GM21515 (cell line): Measurements from ENCODE around the gene GFOD2.

Experiments
- ATAC-seq: cut with Tn5 transposase; IDR thresholded peaks from one replicate; pipeline ENCODE4 v1.9.1; 2021; ENCODE audit not compliant: unreplicated experiment

GFOD2 gene

DNA sequence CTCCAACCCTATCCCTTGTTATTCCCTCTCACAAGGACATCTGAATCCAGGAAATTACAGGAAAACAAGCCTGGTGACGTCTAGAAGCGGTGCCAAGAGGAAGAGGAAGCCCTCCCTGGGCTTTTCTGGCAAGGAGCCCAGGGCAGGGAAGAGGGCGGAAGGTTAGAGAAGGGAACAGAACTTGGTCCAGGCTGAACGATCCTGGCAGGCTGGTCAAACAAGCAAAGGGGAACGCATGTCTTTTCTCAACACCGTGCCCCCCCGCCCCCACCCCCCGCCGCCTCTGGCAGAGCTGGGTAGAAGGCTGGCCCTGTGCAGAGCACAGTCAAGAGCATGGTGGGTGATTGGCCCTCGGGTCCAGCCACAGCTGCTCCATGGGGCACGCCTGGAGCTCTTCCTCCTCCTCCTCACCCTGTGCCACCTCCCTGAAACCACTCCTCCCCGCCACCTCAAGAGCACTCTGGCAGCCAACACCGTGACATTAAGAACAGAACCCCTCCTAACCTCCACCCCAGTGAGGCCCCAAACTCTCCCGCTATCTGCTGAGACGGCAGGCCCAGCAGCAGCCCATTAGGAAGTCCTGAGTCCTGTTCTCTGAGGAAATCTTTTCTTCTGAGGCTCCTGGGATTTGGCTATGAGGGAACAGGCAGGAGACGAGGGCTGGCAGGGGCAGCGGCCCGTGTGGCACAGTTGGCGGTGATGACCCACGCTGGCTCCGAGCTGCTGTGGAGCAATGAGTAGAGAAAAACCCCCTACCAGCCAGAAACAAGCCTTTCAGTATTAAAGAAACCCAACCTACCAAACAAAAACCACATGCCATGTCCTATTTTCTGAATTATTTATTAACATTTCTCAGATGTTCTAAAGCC lies 45.2 kb downstream of the GFOD2 start:
- ATAC-seq: no peak

DNA sequence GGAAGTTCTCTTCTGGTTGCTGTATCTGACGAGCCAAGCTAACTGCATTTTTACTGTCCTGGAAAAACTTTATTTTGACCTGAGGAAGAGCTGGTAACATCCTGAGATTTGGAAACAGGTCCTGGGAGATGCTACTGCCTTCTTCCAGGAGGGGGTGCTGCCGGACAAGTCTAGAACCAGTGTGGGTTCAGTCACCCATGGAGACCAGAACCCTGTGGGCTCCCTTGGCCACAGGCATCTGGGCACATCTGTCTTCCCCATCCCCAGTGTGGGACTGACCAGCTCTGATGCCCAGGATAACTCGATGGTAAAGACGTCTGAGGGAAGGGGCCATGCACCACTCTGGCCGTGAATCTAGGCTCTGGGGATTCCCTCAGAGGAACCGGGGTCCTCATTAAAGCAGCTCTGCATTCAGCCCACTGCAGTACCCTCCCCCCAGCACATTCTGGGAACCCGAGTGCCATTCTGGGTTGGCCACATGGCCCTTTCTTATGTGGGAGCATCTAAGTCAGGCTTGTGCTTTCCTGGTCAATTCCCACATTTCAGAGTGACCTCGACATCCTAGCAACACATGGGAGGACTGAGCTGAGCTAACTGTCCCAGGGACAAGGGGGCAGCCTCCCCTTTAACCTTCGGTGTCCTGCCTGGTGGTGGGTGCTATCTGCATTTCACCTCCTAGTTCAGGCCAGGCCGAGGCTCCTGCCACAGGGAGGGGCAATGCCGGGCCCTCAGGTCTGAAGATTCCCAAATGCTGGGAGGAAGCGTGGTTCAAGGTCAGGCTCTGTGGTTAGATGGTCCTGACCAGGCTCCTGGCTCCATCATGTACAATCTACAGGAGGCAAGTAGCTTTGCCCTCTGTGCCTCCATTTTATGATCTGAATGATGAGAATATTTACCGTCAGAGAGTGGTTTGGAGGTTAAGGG lies 46.1 kb downstream of the GFOD2 start:
- ATAC-seq: no peak

DNA sequence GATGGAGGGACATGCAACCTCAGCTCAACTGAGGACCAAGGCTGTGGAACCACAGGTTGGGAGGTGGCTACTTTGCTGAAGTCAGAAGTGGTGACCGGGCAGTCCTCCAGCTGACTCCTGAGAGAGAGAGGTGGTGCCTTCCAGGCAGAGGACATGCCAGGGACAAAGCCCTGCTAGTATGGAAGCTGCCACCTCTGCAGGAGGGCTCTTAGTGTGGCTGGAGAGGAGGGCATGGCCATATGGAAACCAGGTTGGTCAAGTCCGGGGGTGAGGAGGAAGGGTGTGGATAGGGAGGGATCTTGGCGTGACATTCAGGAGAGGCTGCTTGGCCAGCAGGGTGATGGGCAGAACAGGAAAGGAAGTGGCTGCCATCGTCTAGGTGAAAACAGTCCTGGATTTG lies 46.8 kb downstream of the GFOD2 start:
- ATAC-seq: no peak

DNA sequence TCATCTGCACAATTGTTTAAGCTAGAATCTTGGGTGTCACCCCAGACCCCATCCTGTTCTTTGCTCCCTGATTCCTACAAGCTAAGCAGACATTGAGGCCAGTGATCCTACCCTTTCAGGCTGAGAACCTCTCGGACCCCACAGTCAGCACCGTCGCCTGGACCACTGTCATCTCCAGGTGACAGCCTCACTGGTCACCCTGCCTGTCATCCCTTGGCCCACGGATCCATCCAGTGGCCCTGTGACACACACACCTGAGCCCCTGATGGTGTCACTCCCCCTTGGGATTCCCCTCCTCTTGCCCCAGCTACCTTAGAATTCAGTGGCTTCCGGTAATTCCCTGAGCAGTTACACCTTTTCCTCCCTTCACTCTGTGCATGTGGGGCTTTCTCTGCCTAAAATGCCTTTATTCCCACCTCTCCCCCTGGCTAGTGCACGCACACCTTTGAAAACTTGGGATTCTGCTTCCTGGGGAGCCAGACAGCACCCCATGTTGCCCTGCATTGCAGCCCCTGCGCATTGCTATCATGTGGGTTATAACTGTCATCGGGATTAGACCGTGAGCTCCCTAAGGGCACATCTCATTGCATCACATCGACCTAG lies 49.5 kb downstream of the GFOD2 start:
- ATAC-seq: no peak

DNA sequence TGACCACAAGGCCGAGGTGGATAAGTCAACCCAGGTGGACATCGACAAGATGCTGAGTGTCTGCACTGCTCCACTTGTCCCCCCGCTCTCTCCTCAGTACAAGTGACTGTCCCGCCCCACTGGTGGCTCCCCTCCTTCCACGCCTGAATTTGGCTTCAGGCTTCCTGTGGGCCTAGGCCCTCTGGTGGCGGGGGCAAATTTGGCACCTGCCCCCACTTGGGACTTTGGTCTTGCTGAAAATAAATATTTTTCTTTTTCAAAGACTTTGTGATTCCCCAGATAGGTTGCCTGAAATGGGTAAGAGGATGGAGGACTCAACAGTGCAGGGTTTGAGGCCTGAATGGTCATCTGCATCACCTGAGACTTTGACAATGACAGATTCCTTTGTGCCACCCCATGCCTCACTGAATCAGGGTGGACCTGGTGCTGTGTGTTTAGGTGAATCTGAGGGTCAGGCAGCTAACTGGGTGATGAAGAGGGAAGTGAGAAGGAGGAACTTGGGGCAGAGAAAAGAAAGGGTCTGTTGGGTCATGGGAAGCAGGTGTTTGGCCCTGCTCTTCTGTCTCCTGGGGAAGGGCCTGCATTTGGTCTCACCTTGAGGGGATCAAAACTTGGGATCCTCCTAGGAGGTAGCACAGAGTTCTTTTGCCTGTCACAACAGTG lies 50.5 kb downstream of the GFOD2 start:
- no peak for ATAC-seq

DNA sequence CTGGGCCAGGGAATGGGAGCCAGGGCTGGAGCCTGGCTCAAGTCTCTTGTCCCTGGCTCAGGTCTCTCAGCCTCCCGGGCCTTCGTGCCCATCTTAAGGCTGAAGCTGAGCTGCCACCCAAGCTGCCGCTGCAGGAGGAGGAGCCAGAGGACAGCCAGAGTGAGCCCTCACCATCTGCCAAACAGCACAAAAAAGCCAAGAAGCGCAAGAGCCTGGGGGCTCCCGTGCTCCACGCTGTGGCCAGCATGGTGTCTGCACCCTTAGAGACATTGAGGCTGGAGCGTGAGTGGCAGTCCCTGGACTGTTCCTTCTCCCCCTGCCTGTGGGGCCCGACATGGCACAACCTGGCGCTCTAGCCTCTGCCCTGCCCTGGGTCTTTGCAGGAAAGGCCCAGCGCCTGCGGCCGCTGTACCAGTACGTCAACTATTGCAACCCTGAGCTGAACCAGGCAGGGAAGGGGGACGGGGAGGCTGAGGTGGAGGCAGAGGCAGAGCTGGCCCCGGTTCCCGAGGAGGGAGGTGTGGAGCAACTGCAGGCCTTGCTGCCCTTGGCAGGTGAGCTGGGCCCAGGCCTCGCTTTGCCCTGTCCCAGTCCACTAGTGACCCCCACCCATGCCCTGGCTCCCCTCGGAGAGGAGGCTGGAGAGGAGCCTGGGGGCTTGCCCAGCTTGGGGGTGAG lies 51.2 kb downstream of the GFOD2 start:
- ATAC-seq: peak; percentile 47

DNA sequence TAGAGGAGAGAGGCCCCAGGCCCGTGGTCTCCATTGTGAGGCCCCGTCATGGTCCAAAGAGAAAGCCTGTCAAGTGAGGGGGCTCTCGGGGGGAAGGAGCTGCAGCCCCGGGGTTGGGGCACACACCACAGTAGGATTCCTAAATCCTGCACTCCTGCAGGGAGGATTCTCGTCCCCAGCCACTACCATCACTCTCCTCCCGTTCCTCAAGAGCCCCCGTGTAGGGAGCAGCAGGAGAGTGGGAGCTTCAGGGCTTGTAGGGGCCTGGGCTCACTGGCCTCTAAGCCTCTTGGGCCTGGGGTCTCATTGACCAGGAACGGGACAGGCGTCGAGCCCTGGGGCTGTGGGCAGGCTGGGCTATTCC lies 51.7 kb downstream of the GFOD2 start:
- ATAC-seq: no peak

DNA sequence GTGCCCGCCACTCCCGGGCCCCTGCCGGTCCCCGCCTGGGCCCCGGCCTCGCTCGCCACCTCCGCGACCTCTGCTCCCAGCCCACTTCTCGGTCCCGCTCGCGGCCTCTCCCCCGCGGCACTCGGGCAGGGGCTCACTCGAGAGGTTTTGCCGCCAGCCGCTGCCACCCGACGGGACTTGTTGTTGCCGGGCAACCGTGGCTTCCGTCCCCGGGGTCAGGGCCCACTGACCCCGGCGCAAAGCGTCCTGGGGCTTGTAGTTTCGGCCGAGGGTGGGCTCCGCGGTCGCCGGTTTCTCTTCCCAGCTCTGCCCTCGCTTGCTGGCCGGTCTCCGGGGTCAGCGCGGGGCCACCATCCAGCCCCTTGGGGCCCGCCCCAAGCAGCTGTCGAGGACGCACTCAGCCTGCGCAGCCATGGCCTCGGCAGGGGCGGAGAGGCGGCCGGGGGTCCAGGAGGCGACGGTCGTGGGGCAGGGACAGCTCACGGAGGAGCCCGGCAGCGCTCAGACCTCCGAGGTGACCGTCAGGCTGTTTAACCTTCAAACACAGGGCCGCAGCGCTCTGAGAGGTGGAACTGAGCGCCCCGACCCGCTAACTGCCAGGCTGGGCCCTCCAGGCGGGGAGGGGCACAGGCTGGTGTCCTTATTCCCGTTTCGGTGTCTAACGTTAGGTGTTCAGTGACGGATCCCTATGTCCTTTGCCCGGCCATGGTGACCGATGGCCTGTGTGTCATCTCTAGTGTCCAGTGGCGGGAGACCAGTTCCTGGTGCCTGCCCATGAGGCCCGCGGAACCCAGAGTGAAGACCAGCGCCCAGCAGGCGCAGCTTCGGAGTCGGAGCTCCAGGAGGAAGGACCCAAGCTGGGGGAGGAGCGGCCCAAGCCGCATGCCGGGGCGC lies 52.3 kb downstream of the GFOD2 start, which contains the start of the genes C16orf86 and ENKD1:
TSS of gene C16orf86 (plus strand) at position 256 of the 894 bp plus-strand sequence. CDS start at position 413, 157 bp downstream.
TSS of gene ENKD1 (minus strand) at position 192 of the 894 bp plus-strand sequence. CDS start 308 bp downstream, outside the sequence.
- peak; percentile 64 for ATAC-seq

DNA sequence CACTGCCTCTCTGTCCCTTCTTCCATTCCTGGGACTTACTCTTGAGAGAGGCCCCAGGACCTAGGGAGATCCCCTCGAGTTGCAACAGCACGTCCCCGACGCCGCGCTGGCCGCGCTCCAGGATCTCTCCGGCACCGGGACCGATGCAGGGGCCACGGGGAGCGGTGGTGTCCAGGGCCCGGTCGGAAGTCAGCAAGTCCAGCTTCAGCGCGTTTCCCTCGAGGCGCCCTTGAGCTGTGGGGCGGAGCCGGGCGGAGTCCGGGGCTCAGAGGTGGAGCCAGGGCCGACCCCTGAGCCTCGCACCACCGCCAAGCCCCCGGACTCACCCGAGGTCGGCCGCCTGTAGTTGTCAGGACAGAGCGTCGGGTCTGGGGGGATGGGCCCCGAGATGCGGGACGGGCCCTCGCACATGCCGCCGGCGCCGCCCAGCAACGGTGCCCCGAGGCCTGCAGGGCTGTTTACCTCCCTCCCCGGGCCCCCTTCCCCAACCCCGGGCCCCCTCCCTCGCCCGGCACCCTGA lies 53.0 kb downstream of the GFOD2 start:
- no peak for ATAC-seq

DNA sequence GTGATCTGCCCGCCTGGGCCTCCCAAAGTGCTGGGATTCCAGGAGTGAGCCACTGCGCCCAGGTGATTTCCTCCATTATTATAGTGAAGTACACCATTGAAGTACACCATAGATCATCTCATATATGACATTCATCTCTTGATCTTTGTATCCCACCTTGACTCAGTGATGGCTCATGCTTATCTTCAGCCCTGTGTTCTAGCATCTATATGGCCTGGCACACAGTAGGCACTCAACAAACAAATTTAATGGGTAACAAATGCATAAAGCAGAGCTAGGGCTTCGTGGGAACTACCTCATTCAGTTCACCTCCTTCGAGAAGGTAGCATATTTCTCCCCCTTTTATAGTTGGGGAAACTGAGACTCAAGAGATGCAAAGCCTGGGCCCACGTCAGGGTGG lies 53.5 kb downstream of the GFOD2 start:
- ATAC-seq: no peak

DNA sequence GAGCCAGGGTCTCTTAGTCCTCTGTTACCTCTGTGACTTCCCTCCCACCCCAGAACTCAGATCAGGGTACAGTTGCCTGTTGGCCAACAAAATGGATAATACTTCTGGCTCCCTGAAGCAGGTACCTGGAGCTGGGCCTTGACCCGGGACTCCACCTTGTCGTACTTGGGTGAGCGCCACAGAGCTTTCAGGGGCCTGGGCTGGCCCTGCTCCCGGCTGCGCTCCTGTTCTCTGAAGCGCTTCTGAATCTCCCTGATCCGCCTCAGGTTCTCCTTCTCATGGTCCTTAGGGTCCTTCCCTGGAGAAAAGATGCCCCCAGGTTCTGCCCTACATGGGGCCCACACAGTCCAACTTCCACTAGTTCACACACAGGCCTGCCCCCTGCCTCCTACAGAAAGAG lies 54.2 kb downstream of the GFOD2 start:
- ATAC-seq: no peak

DNA sequence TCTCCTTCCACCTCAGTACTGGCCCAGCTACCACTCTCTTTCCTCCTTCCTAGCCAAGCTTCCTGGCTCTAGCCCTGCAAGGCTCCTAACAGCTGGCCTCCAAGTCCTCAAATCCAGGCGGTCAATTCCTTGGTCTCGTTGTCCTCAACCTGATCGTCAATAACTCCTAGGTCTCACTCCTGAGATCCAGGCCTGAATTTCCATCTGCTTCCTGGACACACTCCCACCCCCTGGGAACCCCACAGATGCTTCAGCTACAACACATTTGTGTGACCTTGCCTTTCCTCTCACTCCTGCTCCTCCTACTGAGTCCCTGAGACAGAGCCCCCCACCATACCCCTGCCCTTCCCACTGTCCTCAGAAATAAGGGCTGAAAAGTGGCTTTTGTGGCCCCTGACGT lies 54.9 kb downstream of the GFOD2 start:
- no peak for ATAC-seq

DNA sequence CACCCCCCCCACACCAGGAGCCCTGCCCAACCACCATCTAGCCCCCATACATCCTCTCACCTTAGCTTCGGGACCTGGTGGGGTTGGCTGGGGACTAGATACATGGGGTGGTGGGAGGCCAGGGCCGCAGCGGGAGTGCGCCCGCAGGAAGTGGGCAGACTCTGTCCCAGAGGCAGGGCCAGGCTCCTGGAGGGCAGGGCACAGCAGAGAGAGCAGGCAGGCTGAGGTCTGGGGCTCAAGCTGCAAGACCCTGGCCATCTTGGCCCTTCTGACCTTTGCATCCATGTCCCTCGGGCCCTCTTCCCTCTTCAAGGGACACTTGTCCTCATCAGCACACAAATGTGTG lies 55.3 kb downstream of the GFOD2 start:
- no peak for ATAC-seq

DNA sequence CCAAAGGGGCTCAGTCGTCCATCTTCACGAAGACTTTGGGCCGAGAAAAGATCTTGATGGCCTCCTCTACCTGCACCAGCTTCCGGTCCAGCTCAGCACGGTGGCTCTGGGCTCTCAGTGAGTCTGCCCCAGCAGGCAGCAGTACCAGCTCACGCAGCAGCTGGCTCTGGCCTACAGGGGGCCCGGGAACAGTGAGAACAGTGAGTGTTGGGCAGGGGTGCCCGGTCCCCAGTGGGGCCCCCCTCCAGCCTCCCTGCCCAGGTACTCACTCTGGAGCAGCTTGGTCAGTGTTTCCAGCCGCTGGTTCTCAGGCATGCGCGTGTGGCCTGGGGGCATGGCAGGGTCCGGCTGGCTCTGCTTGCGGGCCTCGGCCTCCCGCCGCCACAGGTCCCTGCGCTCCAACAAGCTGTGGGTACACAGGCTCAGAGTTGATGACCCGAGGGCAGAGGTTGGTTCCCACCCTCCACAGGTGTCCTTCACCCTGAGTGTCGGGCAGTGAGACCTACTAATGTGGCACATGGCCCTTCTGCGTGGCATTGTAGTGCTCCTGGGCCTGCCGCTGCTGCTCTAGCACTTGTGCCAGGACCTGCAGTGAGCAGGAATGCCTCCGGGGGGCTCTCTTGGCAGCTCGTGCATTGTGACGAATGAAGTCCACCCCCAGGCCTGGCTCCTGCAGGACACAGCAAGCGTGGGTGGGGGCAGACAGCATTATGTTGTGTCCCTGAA lies 55.8 kb downstream of the GFOD2 start:
- ATAC-seq: no peak

DNA sequence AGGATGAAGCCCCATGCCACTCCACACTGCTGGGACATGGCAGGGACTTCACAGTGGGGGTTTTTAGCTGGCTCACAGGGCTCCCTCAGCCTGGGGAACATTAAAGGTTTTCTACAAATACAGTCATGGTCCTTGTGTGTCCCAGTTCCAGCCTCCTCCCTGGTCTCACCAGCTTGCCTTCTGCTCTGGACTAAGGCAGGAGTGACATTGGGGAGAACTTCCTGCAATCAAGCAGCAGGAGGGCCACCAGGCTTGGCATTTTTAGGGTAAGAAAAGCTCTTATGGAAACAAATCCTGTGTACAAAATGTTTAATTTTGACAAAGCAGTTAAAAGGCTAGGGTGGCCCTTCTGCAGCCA lies 56.5 kb downstream of the GFOD2 start:
- ATAC-seq: no peak

DNA sequence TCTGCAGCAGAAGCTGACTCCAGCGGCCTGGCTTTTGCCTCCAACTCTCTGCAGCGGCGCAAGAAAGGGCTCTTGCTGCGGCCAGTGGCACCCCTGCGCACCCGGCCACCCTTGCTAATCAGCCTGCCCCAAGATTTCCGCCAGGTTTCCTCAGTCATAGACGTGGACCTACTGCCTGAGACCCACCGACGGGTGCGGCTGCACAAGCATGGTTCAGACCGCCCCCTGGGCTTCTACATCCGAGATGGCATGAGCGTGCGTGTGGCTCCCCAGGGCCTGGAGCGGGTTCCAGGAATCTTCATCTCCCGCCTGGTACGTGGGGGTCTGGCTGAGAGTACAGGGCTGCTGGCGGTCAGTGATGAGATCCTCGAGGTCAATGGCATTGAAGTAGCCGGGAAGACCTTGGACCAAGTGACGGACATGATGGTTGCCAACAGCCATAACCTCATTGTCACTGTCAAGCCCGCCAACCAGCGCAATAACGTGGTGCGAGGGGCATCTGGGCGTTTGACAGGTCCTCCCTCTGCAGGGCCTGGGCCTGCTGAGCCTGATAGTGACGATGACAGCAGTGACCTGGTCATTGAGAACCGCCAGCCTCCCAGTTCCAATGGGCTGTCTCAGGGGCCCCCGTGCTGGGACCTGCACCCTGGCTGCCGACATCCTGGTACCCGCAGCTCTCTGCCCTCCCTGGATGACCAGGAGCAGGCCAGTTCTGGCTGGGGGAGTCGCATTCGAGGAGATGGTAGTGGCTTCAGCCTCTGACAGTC lies 57.0 kb downstream of the GFOD2 start:
- no peak for ATAC-seq

DNA sequence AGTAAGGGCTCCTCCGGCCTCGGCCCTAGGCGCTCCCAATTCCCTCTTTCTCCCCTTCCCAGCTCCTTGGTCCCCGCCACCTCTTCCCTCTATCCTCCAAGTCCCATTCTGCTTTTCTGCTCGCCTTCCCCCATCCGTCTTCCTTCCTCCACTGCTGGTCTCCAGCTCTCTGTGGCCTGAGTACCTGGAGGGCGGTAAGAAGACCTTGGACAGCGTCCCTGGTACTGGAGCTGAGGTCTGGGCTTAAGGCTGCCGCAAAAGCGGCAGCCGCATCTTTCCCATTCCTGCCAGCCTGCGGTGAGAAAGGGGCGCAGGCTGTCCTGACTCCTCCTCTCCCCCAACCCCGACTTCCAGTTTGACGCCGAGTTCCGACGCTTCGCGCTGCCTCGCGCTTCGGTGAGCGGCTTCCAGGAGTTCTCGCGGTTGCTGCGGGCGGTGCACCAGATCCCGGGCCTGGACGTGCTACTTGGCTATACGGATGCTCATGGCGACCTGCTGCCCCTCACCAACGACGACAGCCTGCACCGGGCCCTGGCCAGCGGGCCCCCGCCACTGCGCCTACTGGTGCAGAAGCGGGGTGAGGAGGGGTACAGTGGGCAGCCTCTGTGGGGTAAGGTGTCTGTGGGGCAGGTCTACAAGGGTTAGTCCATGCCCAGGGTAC lies 57.9 kb downstream of the GFOD2 start:
- no peak for ATAC-seq
